ENCODE results near the gene OPTC. TPM values are rescaled to one million over a fixed set of nuclear protein-coding genes. Genes with fewer than 3 reads are reported as not detected.

OPTC gene
- total RNA-seq, 2 experiments from 2014 or later = not detected

- Mint-ChIP-seq H3K27me3 (peaks cover 21% of the 10 kb centered on the region), H3K4me3 (no peak overlapping the region), H3K36me3 (ENCODE audit: low read depth) (no peaks in the 10 kb centered on the region), H3K4me1 (peaks cover 20% of the 10 kb centered on the region), H3K27ac (no peak overlapping the region), H3K9me3 (no peaks in the 10 kb centered on the region)
- DNase-seq = no peak
- POLR2A ChIA-PET = no interaction called here
- CTCF ChIA-PET = interaction anchor here (1.2 to 2.5 kb wide), 5 partner anchors 138 to 648 kb away, joined by 3 to 12 read pairs (median 5); no protein-coding TSS in a partner anchor
Observed at GRCh38 chr1:203481196-203481595, 12.8 kb upstream of the OPTC start.

- Mint-ChIP-seq H3K27me3 (peaks cover 9% of the 10 kb centered on the region), H3K4me1 (peaks cover 9% of the 10 kb centered on the region), H3K4me3 (peak overlapping the region; percentile 57), H3K36me3 (ENCODE audit: low read depth) (no peaks in the 10 kb centered on the region), H3K9me3 (no peaks in the 10 kb centered on the region), H3K27ac (peak overlapping the region; percentile 46)
- POLR2A ChIA-PET = interaction anchor here (1.6 to 2.0 kb wide), 2 partner anchors 214 to 220 kb away, joined by 6 to 8 read pairs; no protein-coding TSS in a partner anchor
- CTCF ChIA-PET = interaction anchor here (0.6 to 9.4 kb wide), 7 partner anchors 13 to 219 kb away, joined by 3 to 149 read pairs (median 6); no protein-coding TSS in a partner anchor
- no peak for DNase-seq
Observed at GRCh38 chr1:203486618-203487370, 7.2 kb upstream of the OPTC start.

DNA sequence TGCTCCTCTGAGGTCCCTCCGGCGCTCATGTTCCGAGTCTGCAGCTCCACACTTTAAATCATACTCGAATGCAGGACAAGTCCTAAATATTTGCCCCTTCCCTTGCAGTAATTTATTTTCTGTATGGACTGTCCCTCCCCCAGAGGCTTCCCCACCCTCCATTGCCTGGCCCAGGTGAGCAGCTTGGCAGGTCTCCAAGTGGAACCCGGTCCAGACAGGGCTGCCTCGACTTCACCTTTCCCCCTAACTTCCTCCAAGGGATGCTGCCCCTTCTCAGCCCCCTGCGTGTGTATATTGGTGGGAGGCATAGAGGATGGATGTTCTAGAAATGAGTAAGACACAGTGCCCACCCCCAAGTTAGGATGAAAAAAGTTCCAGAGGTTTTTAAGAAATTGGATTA lies 5.4 kb upstream of the OPTC start:
- Mint-ChIP-seq H3K4me3 (no peak overlapping the region), H3K9me3 (no peaks in the 10 kb centered on the region), H3K27ac (no peak overlapping the region), H3K4me1 (peaks cover 9% of the 10 kb centered on the region), H3K36me3 (ENCODE audit: low read depth) (no peaks in the 10 kb centered on the region), H3K27me3 (peaks cover 15% of the 10 kb centered on the region)
- no peak for DNase-seq
- ChIA-PET CTCF (interaction anchor here (0.7 to 9.4 kb wide), 20 partner anchors 8 to 233 kb away, joined by 3 to 149 read pairs (median 4); partner anchors contain the start of gene PRELP), POLR2A (interaction anchor here (1.0 to 2.0 kb wide), 3 partner anchors 216 to 221 kb away, joined by 3 to 8 read pairs (median 6); no protein-coding TSS in a partner anchor)

DNA sequence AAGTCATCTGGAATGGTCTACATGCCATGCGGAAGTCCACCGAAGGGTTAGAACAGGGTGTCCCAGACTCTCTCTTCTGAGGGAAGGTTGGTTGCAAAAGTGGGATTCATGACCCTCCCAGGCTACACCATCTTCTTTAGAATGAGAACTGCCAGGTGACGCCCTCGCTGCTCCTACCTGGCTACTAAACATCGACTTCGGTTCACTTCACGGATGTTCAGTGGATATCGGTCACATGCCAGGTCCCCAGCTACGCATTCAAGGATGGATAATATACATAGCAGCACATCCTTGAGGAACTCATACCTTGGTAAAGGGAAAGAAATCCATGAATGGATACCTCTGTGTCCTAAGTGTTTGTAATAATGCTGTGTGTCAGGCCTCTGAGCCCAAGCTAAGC lies 3.3 kb upstream of the OPTC start:
- Mint-ChIP-seq H3K36me3 (ENCODE audit: low read depth) (no peaks in the 10 kb centered on the region), H3K27ac (no peak overlapping the region), H3K4me3 (no peak overlapping the region), H3K27me3 (peaks cover 14% of the 10 kb centered on the region), H3K9me3 (no peaks in the 10 kb centered on the region), H3K4me1 (peaks cover 9% of the 10 kb centered on the region)
- CTCF ChIA-PET = interaction anchor here (7.2 to 9.4 kb wide), 2 partner anchors 151 to 223 kb away, joined by 132 to 149 read pairs; no protein-coding TSS in a partner anchor
- DNase-seq = no peak
- POLR2A ChIA-PET = no interaction called here

DNA sequence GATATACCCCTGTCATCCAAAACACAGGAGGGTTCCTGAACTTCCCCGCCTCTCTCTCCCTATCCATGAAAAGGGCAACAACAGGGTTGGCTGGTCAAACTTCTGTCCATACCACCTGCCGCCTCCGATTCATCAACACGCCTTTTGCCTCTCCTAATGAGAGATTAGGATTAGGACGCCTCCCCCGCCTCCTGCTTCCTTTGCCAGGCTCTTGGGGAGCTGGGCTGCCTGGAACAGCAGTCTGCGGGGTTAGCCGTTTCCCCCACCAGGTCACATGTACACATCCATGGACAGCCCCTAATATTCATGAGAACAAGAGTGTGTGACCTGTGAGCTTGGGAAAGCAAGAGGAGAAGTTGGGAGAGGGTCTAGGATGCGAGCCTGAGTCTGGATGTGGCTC lies 2.3 kb upstream of the OPTC start:
- DNase-seq = no peak
- POLR2A ChIA-PET = no interaction called here
- Mint-ChIP-seq H3K4me1 (peaks cover 9% of the 10 kb centered on the region), H3K27me3 (peaks cover 14% of the 10 kb centered on the region), H3K4me3 (no peak overlapping the region), H3K27ac (no peak overlapping the region), H3K9me3 (no peaks in the 10 kb centered on the region), H3K36me3 (ENCODE audit: low read depth) (no peaks in the 10 kb centered on the region)
- CTCF ChIA-PET = interaction anchor here (7.2 to 9.4 kb wide), 2 partner anchors 152 to 224 kb away, joined by 132 to 149 read pairs; no protein-coding TSS in a partner anchor

DNA sequence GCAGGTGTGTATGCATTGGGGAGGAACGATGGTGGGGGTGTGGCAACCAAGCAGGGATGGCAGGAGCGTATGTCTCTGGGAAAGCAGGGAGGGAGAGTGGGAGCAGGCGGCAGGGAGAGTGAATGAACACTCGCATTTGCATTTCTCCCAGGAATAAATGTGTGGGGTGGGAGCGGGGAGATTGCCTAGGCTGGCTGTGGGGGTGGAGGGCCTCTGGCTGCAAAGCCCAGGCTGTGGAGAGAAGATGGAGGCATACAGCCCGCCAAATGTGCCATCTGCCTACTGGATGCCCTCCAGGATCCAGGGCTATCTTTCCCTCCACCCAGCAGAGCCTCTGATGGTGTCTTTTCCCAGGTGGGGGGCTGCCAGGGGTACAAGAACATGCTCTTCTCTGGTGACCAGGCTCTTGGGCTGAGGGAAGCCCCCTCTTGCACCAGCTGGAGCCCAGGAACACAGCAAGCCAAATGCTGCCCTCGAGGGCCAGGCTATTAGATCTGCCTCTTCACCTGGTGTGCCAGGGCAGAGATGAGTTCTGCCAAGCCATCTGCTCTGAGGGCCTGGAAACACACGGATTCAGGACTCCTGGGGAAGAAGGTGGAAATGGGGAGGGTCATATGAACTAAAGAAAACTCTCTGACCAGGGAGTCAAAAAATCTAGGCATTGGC lies 1.7 kb upstream of the OPTC start:
- no peaks in the 10 kb centered on the region for H3K9me3 Mint-ChIP-seq
- ChIA-PET CTCF (no interaction called here), POLR2A (no interaction called here)
- no peak overlapping the region for H3K4me3 Mint-ChIP-seq
- H3K36me3 Mint-ChIP-seq (ENCODE audit: low read depth) = no peaks in the 10 kb centered on the region
- H3K27me3 Mint-ChIP-seq = peaks cover 14% of the 10 kb centered on the region
- H3K27ac Mint-ChIP-seq = no peak overlapping the region
- H3K4me1 Mint-ChIP-seq = peaks cover 7% of the 10 kb centered on the region
- no peak for DNase-seq

GRCh38 chr1:203492748-203493130 lies 1.2 kb upstream of the OPTC start:
- no peak for DNase-seq
- H3K4me3 Mint-ChIP-seq = no peak overlapping the region
- H3K4me1 Mint-ChIP-seq = peaks cover 5% of the 10 kb centered on the region
- ChIA-PET CTCF (interaction anchor here (2.5 kb wide), 1 partner anchor 225 kb away, joined by 5 read pairs; no protein-coding TSS in a partner anchor), POLR2A (no interaction called here)
- no peaks in the 10 kb centered on the region for H3K9me3 Mint-ChIP-seq
- no peaks in the 10 kb centered on the region for H3K36me3 Mint-ChIP-seq (ENCODE audit: low read depth)
- peaks cover 14% of the 10 kb centered on the region for H3K27me3 Mint-ChIP-seq
- H3K27ac Mint-ChIP-seq = no peak overlapping the region

DNA sequence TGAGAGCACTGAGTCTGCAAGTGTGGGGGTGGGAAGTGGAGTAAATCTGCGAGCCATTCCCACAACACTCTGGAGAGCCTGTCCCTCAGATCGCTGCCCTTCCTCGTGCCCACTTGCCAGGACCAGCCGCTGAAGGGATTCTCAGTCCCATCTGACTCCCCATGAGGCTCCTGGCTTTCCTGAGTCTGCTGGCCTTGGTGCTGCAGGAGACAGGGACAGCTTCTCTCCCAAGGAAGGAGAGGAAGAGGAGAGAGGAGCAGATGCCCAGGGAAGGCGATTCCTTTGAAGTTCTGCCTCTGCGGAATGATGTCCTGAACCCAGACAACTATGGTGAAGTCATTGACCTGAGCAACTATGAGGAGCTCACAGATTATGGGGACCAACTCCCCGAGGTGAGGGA lies 1.9 kb downstream of the OPTC start:
- no peaks in the 10 kb centered on the region for H3K36me3 Mint-ChIP-seq (ENCODE audit: low read depth)
- DNase-seq = no peak
- POLR2A ChIA-PET = no interaction called here
- H3K27me3 Mint-ChIP-seq = peaks cover 13% of the 10 kb centered on the region
- no peak overlapping the region for H3K4me3 Mint-ChIP-seq
- H3K4me1 Mint-ChIP-seq = no peaks in the 10 kb centered on the region
- CTCF ChIA-PET = interaction anchor here (1.0 kb wide), 1 partner anchor 8 kb away, joined by 4 read pairs; no protein-coding TSS in a partner anchor
- H3K27ac Mint-ChIP-seq = no peak overlapping the region
- H3K9me3 Mint-ChIP-seq = no peaks in the 10 kb centered on the region

DNA sequence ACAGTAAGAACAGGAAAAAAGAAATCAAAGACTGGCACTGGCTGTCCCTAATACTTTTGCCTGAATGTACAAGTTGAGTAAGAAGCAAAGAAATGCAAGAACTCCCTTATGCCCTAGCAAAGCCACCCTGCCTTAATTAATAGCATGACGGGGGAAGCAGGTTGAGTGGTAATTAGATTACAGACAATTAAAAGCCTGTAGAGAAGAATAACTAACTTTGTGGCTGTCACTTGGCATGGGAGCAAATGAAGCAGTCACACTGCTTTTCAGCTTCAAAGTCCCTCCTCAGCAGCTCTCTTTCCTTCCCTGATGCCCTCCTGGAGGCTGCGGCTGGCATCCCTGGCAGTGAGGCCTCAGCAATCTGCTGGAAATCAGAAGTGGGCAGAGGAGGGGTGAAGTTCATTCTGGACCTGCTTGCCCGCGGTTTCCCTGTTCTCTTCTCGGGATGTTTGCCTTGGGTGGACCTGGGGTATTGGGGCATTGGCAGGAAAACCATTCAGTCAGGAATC lies 3.4 kb downstream of the OPTC start:
- Mint-ChIP-seq H3K4me3 (no peak overlapping the region), H3K9me3 (no peaks in the 10 kb centered on the region), H3K36me3 (ENCODE audit: low read depth) (no peaks in the 10 kb centered on the region), H3K27ac (no peak overlapping the region), H3K27me3 (peaks cover 10% of the 10 kb centered on the region), H3K4me1 (no peaks in the 10 kb centered on the region)
- POLR2A ChIA-PET = no interaction called here
- no peak for DNase-seq
- CTCF ChIA-PET = no interaction called here

- H3K4me1 Mint-ChIP-seq = no peaks in the 10 kb centered on the region
- DNase-seq = no peak
- ChIA-PET CTCF (interaction anchor here (1.1 kb wide), 1 partner anchor 12 kb away, joined by 5 read pairs; no protein-coding TSS in a partner anchor), POLR2A (interaction anchor here (1.2 kb wide), 1 partner anchor 9 kb away, joined by 4 read pairs; no protein-coding TSS in a partner anchor)
- H3K9me3 Mint-ChIP-seq = no peaks in the 10 kb centered on the region
- H3K27me3 Mint-ChIP-seq = peaks cover 15% of the 10 kb centered on the region
- no peaks in the 10 kb centered on the region for H3K36me3 Mint-ChIP-seq (ENCODE audit: low read depth)
- no peak overlapping the region for H3K27ac Mint-ChIP-seq
- H3K4me3 Mint-ChIP-seq = no peak overlapping the region
Observed at GRCh38 chr1:203499643-203500278, 5.8 kb downstream of the OPTC start.

- no peaks in the 10 kb centered on the region for H3K36me3 Mint-ChIP-seq (ENCODE audit: low read depth)
- H3K4me1 Mint-ChIP-seq = no peaks in the 10 kb centered on the region
- DNase-seq = no peak
- no peaks in the 10 kb centered on the region for H3K9me3 Mint-ChIP-seq
- H3K27ac Mint-ChIP-seq = no peak overlapping the region
- ChIA-PET CTCF (no interaction called here), POLR2A (no interaction called here)
- H3K27me3 Mint-ChIP-seq = peaks cover 15% of the 10 kb centered on the region
- H3K4me3 Mint-ChIP-seq = no peak overlapping the region
Observed at GRCh38 chr1:203500279-203500678, 6.3 kb downstream of the OPTC start.

DNA sequence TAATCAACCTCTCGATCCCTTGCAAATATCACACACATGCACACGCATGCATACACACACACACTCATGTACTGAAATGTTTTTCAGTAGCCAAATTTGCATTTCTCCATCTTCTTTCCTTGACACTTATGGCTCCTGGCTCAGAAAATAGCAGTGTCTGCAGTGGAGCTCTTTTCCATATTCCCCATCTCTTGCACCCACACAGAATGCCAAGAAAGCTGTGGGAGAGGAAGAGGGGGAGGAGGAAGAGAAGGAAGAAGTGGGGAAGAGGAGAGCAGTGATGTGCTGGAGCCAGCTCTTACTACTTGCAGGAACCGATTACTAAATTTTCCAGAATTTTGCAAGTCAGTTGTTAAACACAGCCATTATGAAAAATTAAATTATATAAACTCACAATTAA lies 9.9 kb downstream of the OPTC start:
- DNase-seq = no peak
- Mint-ChIP-seq H3K27ac (no peak overlapping the region), H3K36me3 (ENCODE audit: low read depth) (no peaks in the 10 kb centered on the region), H3K27me3 (peaks cover 15% of the 10 kb centered on the region), H3K4me1 (no peaks in the 10 kb centered on the region), H3K4me3 (no peak overlapping the region), H3K9me3 (no peaks in the 10 kb centered on the region)
- POLR2A ChIA-PET = interaction anchor here (1.1 to 1.4 kb wide), 2 partner anchors 15 to 125 kb away, joined by 3 to 4 read pairs; no protein-coding TSS in a partner anchor
- CTCF ChIA-PET = interaction anchor here (0.7 to 4.1 kb wide), 26 partner anchors 10 to 368 kb away, joined by 3 to 68 read pairs (median 4); partner anchors contain the start of genes ATP2B4 and LAX1

All from activated CD4-positive, alpha-beta memory T cell treated with anti-CD3 and anti-CD28 coated beads, Interleukin-2, amount 10 ng/mL, durations not matched to agents 7 days and 5 days (primary cell).